ENCODE measurements around the gene GIMAP8. TPM values are rescaled to one million over a fixed set of nuclear protein-coding genes. Genes with fewer than 3 reads are reported as not detected.

Gene GIMAP8
- polyA plus RNA-seq, 1 experiment, result not detected

DNA sequence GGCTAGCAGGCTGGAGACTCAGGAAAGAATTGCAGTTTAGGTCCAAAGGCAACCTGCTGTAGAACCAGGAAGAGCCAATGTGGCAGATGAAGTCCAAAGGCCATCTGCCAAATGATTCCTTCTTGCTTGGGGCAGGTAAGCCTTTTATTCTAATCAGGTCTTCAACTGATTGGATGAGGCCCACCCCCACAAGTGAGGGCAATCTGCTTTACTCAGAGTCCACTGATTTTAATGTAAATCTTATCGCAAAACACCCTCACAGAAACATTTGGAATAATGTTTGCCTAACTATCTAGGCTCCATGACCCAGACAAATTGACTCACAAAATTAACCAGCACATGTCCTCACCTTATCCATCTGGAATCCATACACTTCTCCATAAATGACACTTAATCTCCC, 7.8 kb downstream of the GIMAP8 start:
- TF ChIP-seq, protein P1, sequence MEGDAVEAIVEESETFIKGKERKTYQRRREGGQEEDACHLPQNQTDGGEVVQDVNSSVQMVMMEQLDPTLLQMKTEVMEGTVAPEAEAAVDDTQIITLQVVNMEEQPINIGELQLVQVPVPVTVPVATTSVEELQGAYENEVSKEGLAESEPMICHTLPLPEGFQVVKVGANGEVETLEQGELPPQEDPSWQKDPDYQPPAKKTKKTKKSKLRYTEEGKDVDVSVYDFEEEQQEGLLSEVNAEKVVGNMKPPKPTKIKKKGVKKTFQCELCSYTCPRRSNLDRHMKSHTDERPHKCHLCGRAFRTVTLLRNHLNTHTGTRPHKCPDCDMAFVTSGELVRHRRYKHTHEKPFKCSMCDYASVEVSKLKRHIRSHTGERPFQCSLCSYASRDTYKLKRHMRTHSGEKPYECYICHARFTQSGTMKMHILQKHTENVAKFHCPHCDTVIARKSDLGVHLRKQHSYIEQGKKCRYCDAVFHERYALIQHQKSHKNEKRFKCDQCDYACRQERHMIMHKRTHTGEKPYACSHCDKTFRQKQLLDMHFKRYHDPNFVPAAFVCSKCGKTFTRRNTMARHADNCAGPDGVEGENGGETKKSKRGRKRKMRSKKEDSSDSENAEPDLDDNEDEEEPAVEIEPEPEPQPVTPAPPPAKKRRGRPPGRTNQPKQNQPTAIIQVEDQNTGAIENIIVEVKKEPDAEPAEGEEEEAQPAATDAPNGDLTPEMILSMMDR (IDR thresholded peaks at IDR 0.05; ENCODE audit: insufficient read depth, low read depth, low read length), result no peak
- POLR2A ChIA-PET, result no interaction called here
- no peak for DNase-seq (ENCODE audit: low read depth)
- no peak overlapping the region for H3K4me3 ChIP-seq (ENCODE audit: low read depth, low read length)
- CTCF ChIA-PET, result interaction anchor here (1.2 kb wide), 1 partner anchor 9 kb away, joined by 4 read pairs; no protein-coding TSS in a partner anchor
- H3K27me3 ChIP-seq (ENCODE audit: control insufficient read depth, insufficient read depth, low read length), result no peaks in the 10 kb centered on the region
- no peaks in the 10 kb centered on the region for H3K36me3 ChIP-seq (ENCODE audit: control insufficient read depth, insufficient read depth, low read length)

DNA sequence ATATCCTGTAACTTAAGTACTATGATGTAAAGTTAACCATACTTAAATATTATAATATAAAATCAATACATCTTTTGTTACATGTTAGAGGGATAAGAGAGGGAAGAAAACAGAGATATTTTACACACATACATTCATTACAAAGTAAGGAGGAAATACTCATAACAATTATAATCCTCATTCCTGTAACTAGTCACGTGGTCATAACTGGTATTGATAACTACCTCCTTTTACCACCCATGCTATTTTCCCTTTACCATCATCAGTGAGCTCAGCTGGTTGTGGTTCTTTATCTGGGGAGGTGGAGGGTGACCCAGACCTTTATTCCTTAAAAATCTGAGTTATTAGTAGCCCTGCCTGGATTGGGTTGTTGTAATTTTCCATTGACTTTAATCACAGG, 8.3 kb downstream of the GIMAP8 start:
- no peak overlapping the region for H3K4me3 ChIP-seq (ENCODE audit: low read depth, low read length)
- no peaks in the 10 kb centered on the region for H3K27me3 ChIP-seq (ENCODE audit: control insufficient read depth, insufficient read depth, low read length)
- ChIA-PET POLR2A (no interaction called here), CTCF (no interaction called here)
- TF ChIP-seq, protein P1 (IDR thresholded peaks at IDR 0.05; ENCODE audit: insufficient read depth, low read depth, low read length), result no peak
- H3K36me3 ChIP-seq (ENCODE audit: control insufficient read depth, insufficient read depth, low read length), result no peaks in the 10 kb centered on the region
- no peak for DNase-seq (ENCODE audit: low read depth)

DNA sequence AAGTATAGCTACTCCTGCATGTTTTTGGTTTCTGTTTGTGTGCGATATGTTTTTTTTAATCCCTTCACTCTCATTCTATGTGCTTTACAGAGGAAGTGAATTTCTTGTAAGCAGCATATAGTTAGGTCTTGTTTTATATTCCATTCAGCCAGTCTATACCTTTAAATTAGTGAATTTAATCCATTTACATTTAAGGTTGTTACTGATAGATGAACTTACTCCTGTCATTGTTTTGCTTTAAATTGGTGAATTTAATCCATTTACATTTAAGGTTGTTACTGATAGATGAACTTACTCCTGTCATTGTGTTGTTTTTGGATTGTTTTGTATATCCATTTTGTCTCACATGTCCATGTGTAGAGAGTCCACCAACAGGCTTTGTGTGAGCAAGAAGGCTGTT, 11.1 kb downstream of the GIMAP8 start:
- DNase-seq (ENCODE audit: low read depth), result no peak
- no peaks in the 10 kb centered on the region for H3K36me3 ChIP-seq (ENCODE audit: control insufficient read depth, insufficient read depth, low read length)
- CTCF ChIA-PET, result no interaction called here
- POLR2A ChIA-PET, result no interaction called here
- TF ChIP-seq, protein P1 (IDR thresholded peaks at IDR 0.05; ENCODE audit: insufficient read depth, low read depth, low read length), result no peak
- H3K27me3 ChIP-seq (ENCODE audit: control insufficient read depth, insufficient read depth, low read length), result no peaks in the 10 kb centered on the region
- no peak overlapping the region for H3K4me3 ChIP-seq (ENCODE audit: low read depth, low read length)

DNA sequence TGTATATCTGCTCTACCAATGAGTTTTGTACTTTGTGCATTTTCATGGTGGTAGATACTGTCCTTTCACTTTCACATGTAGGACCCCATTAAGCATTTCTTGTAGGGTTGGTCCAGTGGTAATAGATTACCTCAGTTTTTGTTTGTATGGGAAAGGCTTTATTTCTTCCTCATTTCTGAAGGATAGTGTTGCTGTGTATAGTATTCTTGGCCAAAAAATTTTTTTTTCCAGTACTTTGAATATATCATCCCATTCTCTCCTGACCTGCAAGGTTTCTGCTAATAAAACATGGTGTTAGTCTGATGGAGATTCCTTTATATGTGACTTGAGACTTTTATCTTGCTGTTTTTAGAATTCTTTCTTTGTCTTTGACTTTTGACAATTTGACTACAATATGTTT, 12.0 kb downstream of the GIMAP8 start:
- Histone ChIP-seq H3K36me3 (ENCODE audit: control insufficient read depth, insufficient read depth, low read length) (no peaks in the 10 kb centered on the region), H3K27me3 (ENCODE audit: control insufficient read depth, insufficient read depth, low read length) (no peaks in the 10 kb centered on the region), H3K4me3 (ENCODE audit: low read depth, low read length) (no peak overlapping the region)
- TF ChIP-seq, protein P1 (IDR thresholded peaks at IDR 0.05; ENCODE audit: insufficient read depth, low read depth, low read length), result no peak
- DNase-seq (ENCODE audit: low read depth), result no peak
- ChIA-PET POLR2A (no interaction called here), CTCF (no interaction called here)

DNA sequence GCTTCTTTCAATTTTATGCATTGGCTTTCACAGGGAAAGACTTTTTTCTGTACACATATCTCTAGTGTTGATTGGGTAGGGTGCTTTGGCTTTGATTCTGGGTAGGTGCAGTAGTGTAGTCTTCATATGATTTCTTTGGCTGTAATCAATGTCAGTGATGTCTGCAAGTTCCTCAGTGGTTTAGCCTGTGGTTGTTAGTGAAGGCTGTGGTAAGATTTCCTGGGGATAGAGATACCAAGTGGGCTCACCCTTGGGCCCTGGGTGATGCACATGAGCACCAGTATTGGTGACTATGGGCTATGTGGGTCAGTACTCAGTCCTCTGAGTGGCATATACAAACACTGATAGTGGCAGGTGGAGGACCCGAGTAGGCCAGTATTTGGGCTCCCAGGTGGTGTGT, 13.0 kb downstream of the GIMAP8 start:
- no peak for DNase-seq (ENCODE audit: low read depth)
- Histone ChIP-seq H3K4me3 (ENCODE audit: low read depth, low read length) (no peak overlapping the region), H3K36me3 (ENCODE audit: control insufficient read depth, insufficient read depth, low read length) (no peaks in the 10 kb centered on the region), H3K27me3 (ENCODE audit: control insufficient read depth, insufficient read depth, low read length) (no peaks in the 10 kb centered on the region)
- POLR2A ChIA-PET, result no interaction called here
- CTCF ChIA-PET, result no interaction called here
- TF ChIP-seq, protein P1 (IDR thresholded peaks at IDR 0.05; ENCODE audit: insufficient read depth, low read depth, low read length), result no peak
